Epithelial cell of proximal tubule (primary cell): Measurements from ENCODE around the gene CEP162. TPM values are rescaled to one million over a fixed set of nuclear protein-coding genes. Genes with fewer than 3 reads are reported as not detected.
"Not testable (repeated sequence)": the region's sequence is repeated elsewhere in the genome, so short reads cannot be mapped to it uniquely, and the experiment has no call there.

Experiments used
- DNase-seq: peaks from one replicate; pipeline ENCODE4 v3.0.0-alpha.2; 2011; ENCODE audit warnings: low read depth
- H3K4me3 ChIP-seq: 2 replicates; pipeline ENCODE4 v1.5.1; 2011; ENCODE audit warnings: low read depth, mild to moderate bottlenecking, low read length
- CTCF ChIP-seq: conservative IDR thresholded peaks from 2 replicates; pipeline ENCODE4 v1.5.1; 2012; ENCODE audit warnings: low read depth, mild to moderate bottlenecking, low read length
- total RNA-seq: library from RNA; depleted of rRNA; stranded (reverse); fragments of >200 nt; gene quantifications from 2 replicates; pipeline ENCODE4 v1.2.3, GENCODE V29; 2015

CEP162 gene
- total RNA-seq, 1 donor from 2014 or later = 5.4 TPM

GRCh38 chr6:84086056-84086455 lies 141.4 kb downstream of the CEP162 start:
- H3K4me3 ChIP-seq = no peak overlapping the region
- no peak for TF ChIP-seq CTCF
- no peak for DNase-seq

- not testable (repeated sequence) for H3K4me3 ChIP-seq, DNase-seq
Measured at GRCh38 chr6:84084705-84085104, 142.7 kb downstream of the CEP162 start.

GRCh38 chr6:84082689-84083265 lies 144.7 kb downstream of the CEP162 start:
- no peak overlapping the region for H3K4me3 ChIP-seq
- DNase-seq = no peak
- no peak for TF ChIP-seq CTCF

GRCh38 chr6:84081222-84081621 lies 146.2 kb downstream of the CEP162 start:
- H3K4me3 ChIP-seq = no peak overlapping the region
- TF ChIP-seq CTCF = no peak
- DNase-seq = no peak

GRCh38 chr6:84078335-84078734 lies 149.1 kb downstream of the CEP162 start:
- no peak for TF ChIP-seq CTCF
- no peak for DNase-seq
- H3K4me3 ChIP-seq = no peak overlapping the region

- TF ChIP-seq CTCF = no peak
- H3K4me3 ChIP-seq = no peak overlapping the region
- DNase-seq = no peak
Measured at GRCh38 chr6:84077645-84078044, 149.8 kb downstream of the CEP162 start.

- TF ChIP-seq CTCF = no peak
- no peak for DNase-seq
- H3K4me3 ChIP-seq = no peak overlapping the region
Measured at GRCh38 chr6:84074988-84075781, 152.3 kb downstream of the CEP162 start.

Other genes starting within 250 kb of the CEP162 start
- 0.17 TPM in 1 of 2 replicates, not detected in the other for gene MRAP2, start 193.9 kb downstream of the CEP162 start, total RNA-seq